LNCaP clone FGC (cell line): Measurements from ENCODE around the gene HIRIP3.

Source experiments
- DNase-seq: peaks from one replicate; pipeline ENCODE4 v3.0.0-alpha.2; 2011; ENCODE audit warnings: low read depth
- H3K4me3 ChIP-seq: 2 replicates; pipeline ENCODE4 v1.5.1; 2011; ENCODE audit warnings: mild to moderate bottlenecking, low read depth, low read length, control low read depth
- TF ChIP-seq, protein P1 (sequence below): IDR thresholded peaks from 2 replicates; pipeline ENCODE4 v1.5.1; 2012; ENCODE audit warnings: mild to moderate bottlenecking; ENCODE audit not compliant: control insufficient read depth, insufficient read depth; ENCODE audit errors: extremely low read depth

Gene HIRIP3

DNA sequence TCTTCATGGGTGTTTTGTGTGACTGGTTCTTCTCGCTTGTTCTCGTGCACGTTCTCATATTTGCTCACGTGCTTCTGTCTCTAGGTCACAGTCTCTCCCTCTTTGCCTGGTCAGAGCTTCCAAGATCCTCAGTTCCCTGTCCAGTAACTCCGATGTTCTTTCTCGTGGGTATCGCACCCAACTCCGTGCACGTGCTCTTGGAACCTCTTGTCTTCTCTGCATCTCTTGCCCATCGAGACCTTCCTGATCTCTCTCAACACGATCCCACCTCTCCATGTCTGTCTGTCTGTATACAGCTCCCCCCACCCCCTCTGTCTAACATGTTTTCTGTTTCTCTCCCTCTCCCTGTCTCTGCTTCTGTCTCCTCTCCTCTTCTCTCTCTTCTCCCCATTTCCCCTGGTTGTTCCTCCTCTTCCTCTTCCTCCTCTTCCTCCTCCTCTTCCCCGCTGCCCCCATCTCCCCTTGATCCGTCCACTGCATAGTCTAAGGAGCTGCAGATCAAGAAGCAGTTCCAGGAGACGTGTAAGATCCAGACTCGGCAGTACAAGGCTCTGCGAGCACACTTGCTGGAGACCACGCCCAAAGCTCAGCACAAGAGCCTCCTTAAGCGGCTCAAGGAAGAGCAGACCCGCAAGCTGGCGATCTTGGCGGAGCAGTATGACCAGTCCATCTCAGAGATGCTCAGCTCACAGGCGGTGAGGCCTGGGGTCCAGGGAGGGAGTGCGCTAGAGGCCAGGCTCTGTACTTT is 6.1 kb downstream of the HIRIP3 start:
- DNase-seq: no peak
- TF ChIP-seq, protein P1, sequence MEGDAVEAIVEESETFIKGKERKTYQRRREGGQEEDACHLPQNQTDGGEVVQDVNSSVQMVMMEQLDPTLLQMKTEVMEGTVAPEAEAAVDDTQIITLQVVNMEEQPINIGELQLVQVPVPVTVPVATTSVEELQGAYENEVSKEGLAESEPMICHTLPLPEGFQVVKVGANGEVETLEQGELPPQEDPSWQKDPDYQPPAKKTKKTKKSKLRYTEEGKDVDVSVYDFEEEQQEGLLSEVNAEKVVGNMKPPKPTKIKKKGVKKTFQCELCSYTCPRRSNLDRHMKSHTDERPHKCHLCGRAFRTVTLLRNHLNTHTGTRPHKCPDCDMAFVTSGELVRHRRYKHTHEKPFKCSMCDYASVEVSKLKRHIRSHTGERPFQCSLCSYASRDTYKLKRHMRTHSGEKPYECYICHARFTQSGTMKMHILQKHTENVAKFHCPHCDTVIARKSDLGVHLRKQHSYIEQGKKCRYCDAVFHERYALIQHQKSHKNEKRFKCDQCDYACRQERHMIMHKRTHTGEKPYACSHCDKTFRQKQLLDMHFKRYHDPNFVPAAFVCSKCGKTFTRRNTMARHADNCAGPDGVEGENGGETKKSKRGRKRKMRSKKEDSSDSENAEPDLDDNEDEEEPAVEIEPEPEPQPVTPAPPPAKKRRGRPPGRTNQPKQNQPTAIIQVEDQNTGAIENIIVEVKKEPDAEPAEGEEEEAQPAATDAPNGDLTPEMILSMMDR: no peak
- H3K4me3 ChIP-seq: no peak overlapping the region

DNA sequence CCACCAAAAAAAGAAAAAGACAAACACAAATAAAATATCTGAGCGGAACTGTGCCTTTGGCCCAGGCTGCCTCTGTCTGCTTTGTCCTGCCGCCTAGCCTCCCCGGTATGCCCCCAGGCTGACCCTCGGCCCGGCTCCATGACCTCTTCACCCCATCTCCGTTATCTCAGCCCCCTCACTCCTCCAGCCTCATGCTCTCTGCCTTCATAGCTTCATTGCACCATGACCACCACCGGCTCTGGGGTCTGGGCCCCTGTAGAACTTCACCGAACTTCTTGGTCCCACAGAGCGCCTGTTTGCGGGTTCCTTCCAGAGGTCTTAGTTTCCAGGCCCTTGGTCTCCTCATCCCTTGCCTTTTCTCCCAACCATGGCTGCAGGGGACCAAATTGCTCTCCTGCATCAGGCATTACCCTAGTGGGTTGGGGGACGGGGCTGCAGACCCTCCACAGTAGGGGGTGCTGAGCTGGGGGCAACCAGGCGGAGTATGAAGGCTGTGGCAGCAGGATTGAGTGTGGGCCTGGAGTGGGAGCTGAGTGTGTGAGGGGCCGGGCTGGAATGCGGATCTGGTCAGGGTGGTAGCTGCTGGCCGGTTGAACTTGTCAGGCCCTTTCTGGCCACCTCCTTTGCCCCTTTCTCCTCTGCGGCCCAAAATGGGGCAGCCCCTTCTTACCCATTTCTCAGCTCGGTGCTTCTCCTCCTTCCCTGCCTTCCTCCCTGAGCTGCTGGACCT is 6.9 kb downstream of the HIRIP3 start:
- DNase-seq: no peak
- TF ChIP-seq, protein P1: no peak
- H3K4me3 ChIP-seq: no peak overlapping the region

DNA sequence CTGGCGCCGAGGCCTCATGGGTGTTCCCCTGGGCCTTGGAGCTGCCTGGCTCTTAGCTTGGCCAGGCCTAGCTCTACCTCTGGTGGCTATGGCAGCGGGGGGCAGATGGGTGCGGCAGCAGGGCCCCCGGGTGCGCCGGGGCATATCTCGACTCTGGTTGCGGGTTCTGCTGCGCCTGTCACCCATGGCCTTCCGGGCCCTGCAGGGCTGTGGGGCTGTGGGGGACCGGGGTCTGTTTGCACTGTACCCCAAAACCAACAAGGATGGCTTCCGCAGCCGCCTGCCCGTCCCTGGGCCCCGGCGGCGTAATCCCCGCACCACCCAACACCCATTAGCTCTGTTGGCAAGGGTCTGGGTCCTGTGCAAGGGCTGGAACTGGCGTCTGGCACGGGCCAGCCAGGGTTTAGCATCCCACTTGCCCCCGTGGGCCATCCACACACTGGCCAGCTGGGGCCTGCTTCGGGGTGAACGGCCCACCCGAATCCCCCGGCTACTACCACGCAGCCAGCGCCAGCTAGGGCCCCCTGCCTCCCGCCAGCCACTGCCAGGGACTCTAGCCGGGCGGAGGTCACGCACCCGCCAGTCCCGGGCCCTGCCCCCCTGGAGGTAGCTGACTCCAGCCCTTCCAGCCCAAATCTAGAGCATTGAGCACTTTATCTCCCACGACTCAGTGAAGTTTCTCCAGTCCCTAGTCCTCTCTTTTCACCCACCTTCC is 7.9 kb downstream of the HIRIP3 start:
- DNase-seq: no peak
- H3K4me3 ChIP-seq: no peak overlapping the region
- TF ChIP-seq, protein P1: no peak

- TF ChIP-seq, protein P1: no peak
- H3K4me3 ChIP-seq: no peak overlapping the region
- DNase-seq: no peak
These were observed 8.5 kb downstream of the HIRIP3 start for GRCh38 chr16:29986931-29987330.

- DNase-seq: no peak
- H3K4me3 ChIP-seq: no peak overlapping the region
- TF ChIP-seq, protein P1: no peak
These were observed 9.2 kb downstream of the HIRIP3 start for GRCh38 chr16:29986231-29986630.

GRCh38 chr16:29985271-29985811 is 10.1 kb downstream of the HIRIP3 start:
- TF ChIP-seq, protein P1: no peak
- no peak overlapping the region for H3K4me3 ChIP-seq

More at GRCh38 chr16:29985271-29985811, 10.1 kb downstream of the HIRIP3 start:
- no peak for DNase-seq
